Measurements from ENCODE around the gene ACADSB. TPM values are rescaled to one million over a fixed set of nuclear protein-coding genes. Genes with fewer than 3 reads are reported as not detected.

Gene ACADSB
- polyA plus RNA-seq, 1 of the 3 experiments (the other 2 are of a cell fraction) = 5.9 TPM

DNA sequence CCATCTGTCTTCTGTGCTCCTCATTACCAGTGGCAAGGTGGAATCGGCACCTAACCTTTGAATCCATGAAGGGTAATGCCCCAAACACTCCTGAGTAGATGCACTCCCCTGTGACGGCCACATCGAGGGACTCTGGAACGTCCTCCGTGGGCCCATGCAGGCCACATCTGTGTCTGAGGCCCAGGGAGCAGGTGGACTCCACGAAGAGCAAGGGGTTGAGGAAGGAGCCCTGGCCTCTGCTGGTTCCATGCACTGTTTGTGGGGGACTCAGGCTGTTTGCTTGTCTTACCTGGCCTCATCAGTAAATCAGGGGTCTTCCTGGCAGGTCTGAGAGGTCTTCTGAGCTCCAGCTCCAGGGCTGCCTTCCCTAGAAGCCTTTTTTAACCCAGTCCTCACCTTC, 64.4 kb downstream of the ACADSB start:
- Histone ChIP-seq H3K9me3 (no peaks in the 10 kb centered on the region), H3K9me2 (no peaks in the 10 kb centered on the region), H3K4me3 (ENCODE audit: low read depth in 2 of 2, low read length in 1 of 2) (no peak overlapping the region), H3F3A (replicated peaks; ENCODE audit: insufficient read depth) (no peaks in the 10 kb centered on the region), H3K4me1 (ENCODE audit: control insufficient read depth in 1 of 2, insufficient read depth in 2 of 2, low read depth in 1 of 2, low read length in 1 of 2) (no peaks in the 10 kb centered on the region), H2AFZ (ENCODE audit: low read depth) (no peak overlapping the region), H3K79me2 (ENCODE audit: insufficient read depth) (no peaks in the 10 kb centered on the region), H3K4me2 (no peak overlapping the region), H3K27ac (ENCODE audit: low read depth in 2 of 2, low read length in 1 of 2) (no peak overlapping the region), H4K20me1 (ENCODE audit: insufficient read depth) (no peaks in the 10 kb centered on the region), H3K36me3 (replicated peaks in 1 of 2; ENCODE audit: control insufficient read depth in 1 of 2, insufficient read depth in 2 of 2, low read length in 1 of 2) (no peaks in the 10 kb centered on the region), H3K27me3 (ENCODE audit: insufficient read depth) (no peaks in the 10 kb centered on the region), H3K9ac (no peak overlapping the region)
- WGBS (ENCODE audit: low lambda C conversion rate) = 74% methylated on average over 3 of the region's 6 CpGs
- ChIA-PET CTCF (no interaction called here), POLR2A (no interaction called here)
- DNase-seq = no peak
- TF ChIP-seq, protein P1, sequence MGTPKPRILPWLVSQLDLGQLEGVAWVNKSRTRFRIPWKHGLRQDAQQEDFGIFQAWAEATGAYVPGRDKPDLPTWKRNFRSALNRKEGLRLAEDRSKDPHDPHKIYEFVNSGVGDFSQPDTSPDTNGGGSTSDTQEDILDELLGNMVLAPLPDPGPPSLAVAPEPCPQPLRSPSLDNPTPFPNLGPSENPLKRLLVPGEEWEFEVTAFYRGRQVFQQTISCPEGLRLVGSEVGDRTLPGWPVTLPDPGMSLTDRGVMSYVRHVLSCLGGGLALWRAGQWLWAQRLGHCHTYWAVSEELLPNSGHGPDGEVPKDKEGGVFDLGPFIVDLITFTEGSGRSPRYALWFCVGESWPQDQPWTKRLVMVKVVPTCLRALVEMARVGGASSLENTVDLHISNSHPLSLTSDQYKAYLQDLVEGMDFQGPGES (IDR thresholded peaks at IDR 0.05; ENCODE audit: low read depth, low read length) = no peak
- TF ChIP-seq, protein P2, sequence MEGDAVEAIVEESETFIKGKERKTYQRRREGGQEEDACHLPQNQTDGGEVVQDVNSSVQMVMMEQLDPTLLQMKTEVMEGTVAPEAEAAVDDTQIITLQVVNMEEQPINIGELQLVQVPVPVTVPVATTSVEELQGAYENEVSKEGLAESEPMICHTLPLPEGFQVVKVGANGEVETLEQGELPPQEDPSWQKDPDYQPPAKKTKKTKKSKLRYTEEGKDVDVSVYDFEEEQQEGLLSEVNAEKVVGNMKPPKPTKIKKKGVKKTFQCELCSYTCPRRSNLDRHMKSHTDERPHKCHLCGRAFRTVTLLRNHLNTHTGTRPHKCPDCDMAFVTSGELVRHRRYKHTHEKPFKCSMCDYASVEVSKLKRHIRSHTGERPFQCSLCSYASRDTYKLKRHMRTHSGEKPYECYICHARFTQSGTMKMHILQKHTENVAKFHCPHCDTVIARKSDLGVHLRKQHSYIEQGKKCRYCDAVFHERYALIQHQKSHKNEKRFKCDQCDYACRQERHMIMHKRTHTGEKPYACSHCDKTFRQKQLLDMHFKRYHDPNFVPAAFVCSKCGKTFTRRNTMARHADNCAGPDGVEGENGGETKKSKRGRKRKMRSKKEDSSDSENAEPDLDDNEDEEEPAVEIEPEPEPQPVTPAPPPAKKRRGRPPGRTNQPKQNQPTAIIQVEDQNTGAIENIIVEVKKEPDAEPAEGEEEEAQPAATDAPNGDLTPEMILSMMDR (IDR thresholded peaks at IDR 0.05) = no peak
- TF ChIP-seq MEF2A (IDR thresholded peaks at IDR 0.05; ENCODE audit: borderline replicate concordance, low read depth) = no peak
- TF ChIP-seq TCF12 (IDR thresholded peaks at IDR 0.05) = no peak
- TF ChIP-seq, protein P3, sequence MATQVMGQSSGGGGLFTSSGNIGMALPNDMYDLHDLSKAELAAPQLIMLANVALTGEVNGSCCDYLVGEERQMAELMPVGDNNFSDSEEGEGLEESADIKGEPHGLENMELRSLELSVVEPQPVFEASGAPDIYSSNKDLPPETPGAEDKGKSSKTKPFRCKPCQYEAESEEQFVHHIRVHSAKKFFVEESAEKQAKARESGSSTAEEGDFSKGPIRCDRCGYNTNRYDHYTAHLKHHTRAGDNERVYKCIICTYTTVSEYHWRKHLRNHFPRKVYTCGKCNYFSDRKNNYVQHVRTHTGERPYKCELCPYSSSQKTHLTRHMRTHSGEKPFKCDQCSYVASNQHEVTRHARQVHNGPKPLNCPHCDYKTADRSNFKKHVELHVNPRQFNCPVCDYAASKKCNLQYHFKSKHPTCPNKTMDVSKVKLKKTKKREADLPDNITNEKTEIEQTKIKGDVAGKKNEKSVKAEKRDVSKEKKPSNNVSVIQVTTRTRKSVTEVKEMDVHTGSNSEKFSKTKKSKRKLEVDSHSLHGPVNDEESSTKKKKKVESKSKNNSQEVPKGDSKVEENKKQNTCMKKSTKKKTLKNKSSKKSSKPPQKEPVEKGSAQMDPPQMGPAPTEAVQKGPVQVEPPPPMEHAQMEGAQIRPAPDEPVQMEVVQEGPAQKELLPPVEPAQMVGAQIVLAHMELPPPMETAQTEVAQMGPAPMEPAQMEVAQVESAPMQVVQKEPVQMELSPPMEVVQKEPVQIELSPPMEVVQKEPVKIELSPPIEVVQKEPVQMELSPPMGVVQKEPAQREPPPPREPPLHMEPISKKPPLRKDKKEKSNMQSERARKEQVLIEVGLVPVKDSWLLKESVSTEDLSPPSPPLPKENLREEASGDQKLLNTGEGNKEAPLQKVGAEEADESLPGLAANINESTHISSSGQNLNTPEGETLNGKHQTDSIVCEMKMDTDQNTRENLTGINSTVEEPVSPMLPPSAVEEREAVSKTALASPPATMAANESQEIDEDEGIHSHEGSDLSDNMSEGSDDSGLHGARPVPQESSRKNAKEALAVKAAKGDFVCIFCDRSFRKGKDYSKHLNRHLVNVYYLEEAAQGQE (IDR thresholded peaks at IDR 0.05; ENCODE audit: low read depth, low read length) = no peak
- TF ChIP-seq ELF1 (IDR thresholded peaks at IDR 0.05) = no peak
- no peak for TF ChIP-seq NRF1 (IDR thresholded peaks at IDR 0.05; ENCODE audit: low read depth, low read length)
- TF ChIP-seq JUND (IDR thresholded peaks at IDR 0.05) = no peak
- TF ChIP-seq FOXM1 (IDR thresholded peaks at IDR 0.05; ENCODE audit: low read depth) = no peak
- TF ChIP-seq EZH2phosphoT487 (IDR thresholded peaks at IDR 0.05; ENCODE audit: borderline replicate concordance, low read depth) = no peak
- no peak for TF ChIP-seq EP300 (IDR thresholded peaks at IDR 0.05; ENCODE audit: borderline replicate concordance in 1 of 2, low read depth in 1 of 2, low read length in 1 of 2)
- TF ChIP-seq, protein P4, sequence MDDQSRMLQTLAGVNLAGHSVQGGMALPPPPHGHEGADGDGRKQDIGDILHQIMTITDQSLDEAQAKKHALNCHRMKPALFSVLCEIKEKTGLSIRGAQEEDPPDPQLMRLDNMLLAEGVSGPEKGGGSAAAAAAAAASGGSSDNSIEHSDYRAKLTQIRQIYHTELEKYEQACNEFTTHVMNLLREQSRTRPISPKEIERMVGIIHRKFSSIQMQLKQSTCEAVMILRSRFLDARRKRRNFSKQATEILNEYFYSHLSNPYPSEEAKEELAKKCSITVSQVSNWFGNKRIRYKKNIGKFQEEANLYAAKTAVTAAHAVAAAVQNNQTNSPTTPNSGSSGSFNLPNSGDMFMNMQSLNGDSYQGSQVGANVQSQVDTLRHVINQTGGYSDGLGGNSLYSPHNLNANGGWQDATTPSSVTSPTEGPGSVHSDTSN (IDR thresholded peaks at IDR 0.05) = no peak
- no peak for TF ChIP-seq SIN3A (IDR thresholded peaks at IDR 0.05; ENCODE audit: borderline replicate concordance, low read depth, low read length)
- TF ChIP-seq, protein P5, sequence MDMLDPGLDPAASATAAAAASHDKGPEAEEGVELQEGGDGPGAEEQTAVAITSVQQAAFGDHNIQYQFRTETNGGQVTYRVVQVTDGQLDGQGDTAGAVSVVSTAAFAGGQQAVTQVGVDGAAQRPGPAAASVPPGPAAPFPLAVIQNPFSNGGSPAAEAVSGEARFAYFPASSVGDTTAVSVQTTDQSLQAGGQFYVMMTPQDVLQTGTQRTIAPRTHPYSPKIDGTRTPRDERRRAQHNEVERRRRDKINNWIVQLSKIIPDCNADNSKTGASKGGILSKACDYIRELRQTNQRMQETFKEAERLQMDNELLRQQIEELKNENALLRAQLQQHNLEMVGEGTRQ (IDR thresholded peaks at IDR 0.05; ENCODE audit: borderline replicate concordance, low read depth, low read length) = no peak
- TF ChIP-seq GABPA (IDR thresholded peaks at IDR 0.05; ENCODE audit: low read depth) = no peak
- no peak for TF ChIP-seq YY1 (IDR thresholded peaks at IDR 0.05; ENCODE audit: low read depth)
- TF ChIP-seq, protein P6, sequence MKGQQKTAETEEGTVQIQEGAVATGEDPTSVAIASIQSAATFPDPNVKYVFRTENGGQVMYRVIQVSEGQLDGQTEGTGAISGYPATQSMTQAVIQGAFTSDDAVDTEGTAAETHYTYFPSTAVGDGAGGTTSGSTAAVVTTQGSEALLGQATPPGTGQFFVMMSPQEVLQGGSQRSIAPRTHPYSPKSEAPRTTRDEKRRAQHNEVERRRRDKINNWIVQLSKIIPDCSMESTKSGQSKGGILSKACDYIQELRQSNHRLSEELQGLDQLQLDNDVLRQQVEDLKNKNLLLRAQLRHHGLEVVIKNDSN (IDR thresholded peaks at IDR 0.05; ENCODE audit: borderline replicate concordance, low read depth) = no peak

Data from SK-N-SH (cell line).